ENCODE results near the gene TULP1.

DNA sequence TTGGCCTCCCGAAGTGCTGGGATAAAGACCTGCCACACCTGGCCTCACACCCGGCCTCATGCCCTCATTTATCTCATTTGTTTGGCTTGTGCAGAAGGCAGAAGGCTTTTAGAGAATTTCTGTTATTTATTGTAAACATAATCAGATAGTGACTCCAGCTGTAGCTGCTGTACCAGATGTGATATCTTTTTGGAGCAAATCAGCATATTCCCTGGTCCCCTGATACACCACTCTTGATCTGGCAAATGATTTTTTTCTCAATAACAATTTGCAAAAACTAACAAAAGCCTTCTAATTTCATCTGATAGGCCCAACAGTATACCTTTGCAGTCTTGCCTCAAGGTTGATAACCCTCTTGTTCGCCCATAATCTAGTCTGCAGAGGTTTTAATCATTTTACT lies 26.5 kb upstream of the TULP1 start:
- TF ChIP-seq SUZ12 (IDR thresholded peaks at IDR 0.05; ENCODE audit: extremely low read depth, insufficient read depth, insufficient read length) (no peak), ZNF274 (IDR thresholded peaks at IDR 0.05; ENCODE audit: low read depth, low read length) (no peak)
